Loucy (cell line): ENCODE data around the gene BUD23.
A peak's percentile ranks its signal among the peaks of the same experiment; 100 is the strongest.

ENCODE experiments used
- H2AFZ ChIP-seq: fragments of 200-600 bp; sonication (generic); 2 replicates; pipeline ENCODE4 v1.6.0; 2016; ENCODE audit warnings: antibody characterized with exemption, mild to moderate bottlenecking, low read length, moderate library complexity
- H3F3A ChIP-seq: fragments of 200-600 bp; 2 replicates; pipeline ENCODE4 v1.6.0; 2016; ENCODE audit warnings: antibody characterized with exemption, low read depth, mild to moderate bottlenecking
- H3K27me3 ChIP-seq: fragments of 200-600 bp; sonication (generic); 2 replicates; pipeline ENCODE4 v1.6.1; 2014; ENCODE audit warnings: low read length, mild to moderate bottlenecking; ENCODE audit not compliant: insufficient read depth, poor library complexity, severe bottlenecking
- H3K36me3 ChIP-seq: fragments of 200-600 bp; sonication (generic); 2 replicates; pipeline ENCODE4 v1.6.1; 2016; ENCODE audit warnings: low read length; ENCODE audit not compliant: insufficient read depth
- H3K4me1 ChIP-seq: fragments of 200-600 bp; sonication (generic); 2 replicates; pipeline ENCODE4 v1.5.1; 2014; ENCODE audit warnings: low read length, mild to moderate bottlenecking; ENCODE audit not compliant: insufficient read depth, poor library complexity, severe bottlenecking
- H3K4me2 ChIP-seq: fragments of 200-600 bp; sonication (generic); 2 replicates; pipeline ENCODE4 v1.6.0; 2014; ENCODE audit warnings: antibody characterized with exemption, low read length, low read depth, mild to moderate bottlenecking; ENCODE audit not compliant: poor library complexity, severe bottlenecking
- H3K4me3 ChIP-seq: fragments of 200-600 bp; sonication (generic); 2 replicates; pipeline ENCODE4 v1.5.1; 2014; ENCODE audit warnings: low read length, mild to moderate bottlenecking, mixed read lengths; ENCODE audit not compliant: poor library complexity, severe bottlenecking
- H3K79me2 ChIP-seq: fragments of 200-600 bp; sonication (generic); 2 replicates; pipeline ENCODE4 v1.6.1; 2014; ENCODE audit warnings: low read length; ENCODE audit not compliant: insufficient read depth
- H3K9ac ChIP-seq: fragments of 200-600 bp; sonication (generic); 2 replicates; pipeline ENCODE4 v1.6.0; 2014; ENCODE audit warnings: mild to moderate bottlenecking, low read depth, low read length, moderate library complexity; ENCODE audit not compliant: poor library complexity, severe bottlenecking
- H3K9me2 ChIP-seq: fragments of 200-600 bp; sonication (generic); replicated peaks from 2 replicates; pipeline ENCODE4 v1.6.1; 2016; ENCODE audit warnings: low read depth, low read length, mixed read lengths
- H3K9me3 ChIP-seq: fragments of 200-600 bp; sonication (generic); 2 replicates; pipeline ENCODE4 v1.6.1; 2014; ENCODE audit warnings: mild to moderate bottlenecking, antibody characterized with exemption, low read length, low read depth; ENCODE audit not compliant: insufficient read depth
- H4K20me1 ChIP-seq: fragments of 200-600 bp; sonication (generic); 2 replicates; pipeline ENCODE4 v1.6.0; 2014; ENCODE audit warnings: antibody characterized with exemption, low read length, mild to moderate bottlenecking; ENCODE audit not compliant: insufficient read depth, poor library complexity, severe bottlenecking
- EZH2phosphoT487 ChIP-seq: fragments of 200-600 bp; IDR thresholded peaks from 2 replicates; pipeline ENCODE4 v1.6.1; 2018; ENCODE audit warnings: antibody characterized with exemption, mild to moderate bottlenecking, moderate library complexity, borderline replicate concordance
- TF ChIP-seq, protein P1 (sequence below): fragments of 200-600 bp; sonication (generic); conservative IDR thresholded peaks from 2 replicates; pipeline ENCODE4 v1.5.1; 2014; ENCODE audit warnings: mild to moderate bottlenecking, antibody characterized with exemption, low read length

BUD23 gene

DNA sequence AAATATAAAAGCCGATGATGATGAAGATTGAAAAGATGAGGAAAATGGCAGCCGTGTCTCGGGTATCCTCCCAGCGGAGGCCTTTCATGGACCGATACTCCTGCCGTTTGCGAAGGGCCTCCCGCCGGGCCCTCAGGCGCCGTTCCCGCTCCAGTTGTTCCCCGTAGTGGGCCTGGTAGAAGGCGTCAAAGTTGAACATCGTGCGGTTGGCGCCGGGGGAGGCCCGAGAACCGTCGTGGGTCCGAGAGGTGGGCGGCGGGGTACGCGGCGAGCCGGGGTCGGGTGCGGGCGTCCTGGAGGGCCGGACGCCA lies 697 bp upstream of the BUD23 start:
- peak overlapping the region; percentile 99 for H3K4me3 ChIP-seq

DNA sequence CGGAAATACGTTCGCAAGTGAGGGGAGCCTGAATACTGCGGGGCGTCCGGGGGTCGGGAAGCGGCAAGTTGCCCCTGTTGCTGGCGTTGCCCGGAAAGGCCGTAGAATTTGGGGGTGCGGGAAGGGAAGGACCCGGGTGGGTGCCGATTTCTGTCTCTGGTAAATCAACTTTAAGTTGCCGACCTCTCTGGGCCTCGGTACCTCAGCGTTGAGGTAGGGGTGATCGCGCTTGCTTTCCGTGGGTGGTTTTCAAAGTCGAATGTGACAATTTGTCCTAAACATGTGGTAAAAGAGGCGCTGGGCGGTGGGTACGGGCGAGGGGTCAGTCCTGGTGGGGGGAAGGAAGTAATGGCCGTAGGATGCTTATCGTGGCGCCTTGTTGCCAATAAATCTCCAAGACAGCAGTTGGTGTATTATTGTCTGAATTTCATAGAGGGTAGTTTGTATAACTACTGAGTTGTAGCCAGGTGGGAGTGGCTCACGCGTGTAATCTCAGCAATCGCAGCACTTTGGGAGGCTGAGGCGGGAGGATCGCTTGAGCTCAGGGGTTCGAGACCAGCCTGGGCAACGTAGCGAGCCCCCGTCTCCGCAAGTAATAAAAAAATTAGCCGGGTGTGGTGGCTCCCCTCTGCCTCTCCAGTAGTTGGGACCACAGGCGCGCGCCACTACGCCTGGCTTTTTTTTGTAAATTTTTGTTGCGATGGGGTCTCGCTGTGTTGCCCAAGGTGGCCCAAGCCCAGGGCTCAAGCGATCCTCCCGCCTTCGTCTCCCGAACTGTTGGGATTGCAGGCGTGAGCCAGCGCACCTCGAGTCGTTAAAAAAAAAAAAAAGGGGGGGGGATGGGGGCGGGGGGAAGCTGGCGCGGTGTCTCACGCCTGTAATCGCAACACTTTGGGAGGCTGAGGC lies 644 bp downstream of the BUD23 start:
- H4K20me1 ChIP-seq, result peaks cover 14% of the 10 kb centered on the region
- peak overlapping the region; percentile 98 for H2AFZ ChIP-seq
- no peaks in the 10 kb centered on the region for H3K27me3 ChIP-seq
- no peaks in the 10 kb centered on the region for H3K9me3 ChIP-seq
- no peaks in the 10 kb centered on the region for H3F3A ChIP-seq
- H3K9ac ChIP-seq, result peak overlapping the region; percentile 87
- peaks cover 74% of the 10 kb centered on the region for H3K79me2 ChIP-seq
- H3K9me2 ChIP-seq, result no peaks in the 10 kb centered on the region
- peak overlapping the region; percentile 99 for H3K4me3 ChIP-seq
- peaks cover 15% of the 10 kb centered on the region; the same call in 1 of the 2 replicates for H3K36me3 ChIP-seq
- H3K4me2 ChIP-seq, result peak overlapping the region; percentile 76
- H3K4me1 ChIP-seq, result peaks cover 16% of the 10 kb centered on the region
- no peak for TF ChIP-seq EZH2phosphoT487
- TF ChIP-seq, protein P1, sequence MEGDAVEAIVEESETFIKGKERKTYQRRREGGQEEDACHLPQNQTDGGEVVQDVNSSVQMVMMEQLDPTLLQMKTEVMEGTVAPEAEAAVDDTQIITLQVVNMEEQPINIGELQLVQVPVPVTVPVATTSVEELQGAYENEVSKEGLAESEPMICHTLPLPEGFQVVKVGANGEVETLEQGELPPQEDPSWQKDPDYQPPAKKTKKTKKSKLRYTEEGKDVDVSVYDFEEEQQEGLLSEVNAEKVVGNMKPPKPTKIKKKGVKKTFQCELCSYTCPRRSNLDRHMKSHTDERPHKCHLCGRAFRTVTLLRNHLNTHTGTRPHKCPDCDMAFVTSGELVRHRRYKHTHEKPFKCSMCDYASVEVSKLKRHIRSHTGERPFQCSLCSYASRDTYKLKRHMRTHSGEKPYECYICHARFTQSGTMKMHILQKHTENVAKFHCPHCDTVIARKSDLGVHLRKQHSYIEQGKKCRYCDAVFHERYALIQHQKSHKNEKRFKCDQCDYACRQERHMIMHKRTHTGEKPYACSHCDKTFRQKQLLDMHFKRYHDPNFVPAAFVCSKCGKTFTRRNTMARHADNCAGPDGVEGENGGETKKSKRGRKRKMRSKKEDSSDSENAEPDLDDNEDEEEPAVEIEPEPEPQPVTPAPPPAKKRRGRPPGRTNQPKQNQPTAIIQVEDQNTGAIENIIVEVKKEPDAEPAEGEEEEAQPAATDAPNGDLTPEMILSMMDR, result no peak

More for the DNA sequence above, 697 bp upstream of the BUD23 start:
- Histone ChIP-seq H3K9me3 (no peaks in the 10 kb centered on the region), H3F3A (no peaks in the 10 kb centered on the region), H3K9me2 (no peaks in the 10 kb centered on the region), H3K36me3 (peaks cover 6% of the 10 kb centered on the region; the same call in 1 of the 2 replicates), H3K4me1 (peaks cover 16% of the 10 kb centered on the region), H3K9ac (peak overlapping the region; percentile 87), H3K79me2 (peaks cover 75% of the 10 kb centered on the region), H3K4me2 (peak overlapping the region; percentile 99), H2AFZ (peak overlapping the region; percentile 97), H3K27me3 (no peaks in the 10 kb centered on the region), H4K20me1 (peaks cover 17% of the 10 kb centered on the region)
- TF ChIP-seq, protein P1, result no peak
- no peak for TF ChIP-seq EZH2phosphoT487

- Histone ChIP-seq H2AFZ (no peak overlapping the region), H3K27me3 (no peaks in the 10 kb centered on the region), H3K36me3 (peaks cover 20% of the 10 kb centered on the region; the same call in 1 of the 2 replicates), H3K9me3 (no peaks in the 10 kb centered on the region), H3K4me3 (no peak overlapping the region), H3F3A (no peaks in the 10 kb centered on the region), H3K4me1 (peaks cover 16% of the 10 kb centered on the region), H3K4me2 (peak overlapping the region; percentile 27), H3K79me2 (peaks cover 70% of the 10 kb centered on the region), H4K20me1 (peaks cover 14% of the 10 kb centered on the region), H3K9ac (no peak overlapping the region), H3K9me2 (no peaks in the 10 kb centered on the region)
- TF ChIP-seq EZH2phosphoT487, result no peak
- TF ChIP-seq, protein P1, result no peak
These were observed 1.9 kb downstream of the BUD23 start for GRCh38 chr7:73685311-73685710.
